Suprapubic skin (tissue), 3 donors: ENCODE data around the gene USP53.

Experiments
- POLR2AphosphoS5 ChIP-seq, 3 donors: sonication (generic); formaldehyde crosslinking; IDR thresholded peaks; one replicate each; pipeline ENCODE4 v1.6.1; 2017; ENCODE audit warnings: antibody characterized with exemption in 3 of 3
- TF ChIP-seq, protein P1 (sequence below), 2 donors: fragments of 200-600 bp in 1 of 2; fragments of 450-650 bp in 1 of 2; sonication (generic) in 1 of 2; IDR thresholded peaks; one replicate each; pipeline ENCODE4 v1.5.1; 2016 to 2019; ENCODE audit warnings: antibody characterized with exemption in 2 of 2, mild to moderate bottlenecking in 1 of 2, moderate library complexity in 1 of 2

- TF ChIP-seq, protein P1, sequence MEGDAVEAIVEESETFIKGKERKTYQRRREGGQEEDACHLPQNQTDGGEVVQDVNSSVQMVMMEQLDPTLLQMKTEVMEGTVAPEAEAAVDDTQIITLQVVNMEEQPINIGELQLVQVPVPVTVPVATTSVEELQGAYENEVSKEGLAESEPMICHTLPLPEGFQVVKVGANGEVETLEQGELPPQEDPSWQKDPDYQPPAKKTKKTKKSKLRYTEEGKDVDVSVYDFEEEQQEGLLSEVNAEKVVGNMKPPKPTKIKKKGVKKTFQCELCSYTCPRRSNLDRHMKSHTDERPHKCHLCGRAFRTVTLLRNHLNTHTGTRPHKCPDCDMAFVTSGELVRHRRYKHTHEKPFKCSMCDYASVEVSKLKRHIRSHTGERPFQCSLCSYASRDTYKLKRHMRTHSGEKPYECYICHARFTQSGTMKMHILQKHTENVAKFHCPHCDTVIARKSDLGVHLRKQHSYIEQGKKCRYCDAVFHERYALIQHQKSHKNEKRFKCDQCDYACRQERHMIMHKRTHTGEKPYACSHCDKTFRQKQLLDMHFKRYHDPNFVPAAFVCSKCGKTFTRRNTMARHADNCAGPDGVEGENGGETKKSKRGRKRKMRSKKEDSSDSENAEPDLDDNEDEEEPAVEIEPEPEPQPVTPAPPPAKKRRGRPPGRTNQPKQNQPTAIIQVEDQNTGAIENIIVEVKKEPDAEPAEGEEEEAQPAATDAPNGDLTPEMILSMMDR (IDR thresholded peaks at IDR 0.05) = no peak
- no peak for TF ChIP-seq POLR2AphosphoS5 (IDR thresholded peaks at IDR 0.05)
Measured at GRCh38 chr4:119210775-119211174, 1.7 kb upstream of the USP53 start.
